Measurements from ENCODE around the gene ZHX3.

ZHX3 gene

DNA sequence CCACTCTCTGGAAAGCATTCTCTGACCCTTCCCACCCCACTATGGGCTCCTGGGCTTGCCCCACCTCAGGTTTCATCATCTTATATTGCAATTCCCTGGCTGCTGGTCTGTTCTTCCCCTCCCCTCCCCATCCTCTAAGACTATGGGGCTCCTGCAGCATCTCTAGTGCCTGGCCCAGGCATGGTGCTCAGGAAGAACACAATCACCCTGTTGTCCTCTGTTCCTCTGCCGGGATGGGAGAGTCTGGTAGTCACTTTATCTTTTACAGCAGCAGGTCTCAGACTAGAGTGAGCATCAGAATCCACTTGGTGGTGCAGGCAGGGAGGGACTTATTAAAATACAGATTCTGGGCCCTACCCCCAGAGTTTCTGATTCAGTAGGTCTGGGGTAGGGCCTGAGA is 18.1 kb upstream of the ZHX3 start:
- no peak for DNase-seq (ENCODE audit: low read depth, low spot score)
- ChIA-PET CTCF (interaction anchor here (1.0 to 18.2 kb wide), 3 partner anchors 15 to 196 kb away, joined by 3 to 404 read pairs (median 3); no protein-coding TSS in a partner anchor), POLR2A (no interaction called here)
- no peak overlapping the region for H3K4me3 ChIP-seq (ENCODE audit: low read depth, low read length)
- TF ChIP-seq, protein P1, sequence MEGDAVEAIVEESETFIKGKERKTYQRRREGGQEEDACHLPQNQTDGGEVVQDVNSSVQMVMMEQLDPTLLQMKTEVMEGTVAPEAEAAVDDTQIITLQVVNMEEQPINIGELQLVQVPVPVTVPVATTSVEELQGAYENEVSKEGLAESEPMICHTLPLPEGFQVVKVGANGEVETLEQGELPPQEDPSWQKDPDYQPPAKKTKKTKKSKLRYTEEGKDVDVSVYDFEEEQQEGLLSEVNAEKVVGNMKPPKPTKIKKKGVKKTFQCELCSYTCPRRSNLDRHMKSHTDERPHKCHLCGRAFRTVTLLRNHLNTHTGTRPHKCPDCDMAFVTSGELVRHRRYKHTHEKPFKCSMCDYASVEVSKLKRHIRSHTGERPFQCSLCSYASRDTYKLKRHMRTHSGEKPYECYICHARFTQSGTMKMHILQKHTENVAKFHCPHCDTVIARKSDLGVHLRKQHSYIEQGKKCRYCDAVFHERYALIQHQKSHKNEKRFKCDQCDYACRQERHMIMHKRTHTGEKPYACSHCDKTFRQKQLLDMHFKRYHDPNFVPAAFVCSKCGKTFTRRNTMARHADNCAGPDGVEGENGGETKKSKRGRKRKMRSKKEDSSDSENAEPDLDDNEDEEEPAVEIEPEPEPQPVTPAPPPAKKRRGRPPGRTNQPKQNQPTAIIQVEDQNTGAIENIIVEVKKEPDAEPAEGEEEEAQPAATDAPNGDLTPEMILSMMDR (IDR thresholded peaks at IDR 0.05; ENCODE audit: insufficient read depth, low read length, missing control alignments) = no peak

DNA sequence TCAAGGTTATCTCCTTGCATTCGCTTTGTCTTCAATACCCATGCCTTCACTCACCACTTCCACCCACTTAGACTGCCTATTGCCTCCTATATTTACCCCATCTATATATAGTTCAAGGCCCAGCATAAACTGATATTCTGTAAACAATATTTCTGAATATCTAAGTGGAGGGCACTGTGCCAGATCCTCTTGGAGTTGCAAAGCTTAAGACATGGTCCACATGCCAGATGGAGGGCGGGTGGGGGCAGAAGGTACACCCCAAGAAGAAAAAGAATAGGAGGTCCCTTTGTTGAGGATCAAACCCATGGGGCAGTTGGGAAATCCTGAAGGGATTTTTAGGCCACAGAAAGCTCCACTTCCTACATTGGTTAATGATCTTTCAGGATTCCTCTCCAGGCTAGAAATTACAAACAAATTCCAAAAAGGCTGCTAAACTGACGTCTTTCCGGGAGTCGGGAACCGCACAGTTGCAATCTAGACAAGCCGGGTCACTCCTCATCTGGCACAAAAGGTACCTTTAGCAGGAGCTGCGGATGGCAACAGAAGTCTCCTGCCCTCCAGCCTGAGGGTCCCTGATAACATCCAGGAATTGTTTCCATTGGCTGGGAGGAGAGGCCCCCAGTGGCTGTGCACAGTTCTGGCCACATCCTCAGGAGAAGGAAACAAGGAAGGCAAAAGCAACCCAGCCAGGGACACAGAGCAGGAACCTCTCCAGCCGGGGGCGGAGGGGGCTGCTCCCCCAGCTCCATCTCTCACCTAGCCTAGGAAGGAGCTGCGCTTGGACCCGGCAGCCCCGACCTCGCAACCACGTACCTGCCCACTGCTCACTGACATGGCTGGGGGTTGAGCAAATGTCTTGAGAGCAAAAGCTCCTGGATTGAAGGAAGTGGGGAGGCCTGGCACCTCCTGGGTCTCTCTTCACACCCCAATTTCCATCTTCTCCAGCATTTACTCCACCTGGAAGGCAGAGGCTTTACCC is 17.2 kb upstream of the ZHX3 start:
- no peak for DNase-seq (ENCODE audit: low read depth, low spot score)
- no peak overlapping the region for H3K4me3 ChIP-seq (ENCODE audit: low read depth, low read length)
- TF ChIP-seq, protein P1 (IDR thresholded peaks at IDR 0.05; ENCODE audit: insufficient read depth, low read length, missing control alignments) = no peak
- ChIA-PET CTCF (interaction anchor here (0.6 to 18.2 kb wide), 5 partner anchors 14 to 196 kb away, joined by 3 to 404 read pairs (median 3); no protein-coding TSS in a partner anchor), POLR2A (no interaction called here)

DNA sequence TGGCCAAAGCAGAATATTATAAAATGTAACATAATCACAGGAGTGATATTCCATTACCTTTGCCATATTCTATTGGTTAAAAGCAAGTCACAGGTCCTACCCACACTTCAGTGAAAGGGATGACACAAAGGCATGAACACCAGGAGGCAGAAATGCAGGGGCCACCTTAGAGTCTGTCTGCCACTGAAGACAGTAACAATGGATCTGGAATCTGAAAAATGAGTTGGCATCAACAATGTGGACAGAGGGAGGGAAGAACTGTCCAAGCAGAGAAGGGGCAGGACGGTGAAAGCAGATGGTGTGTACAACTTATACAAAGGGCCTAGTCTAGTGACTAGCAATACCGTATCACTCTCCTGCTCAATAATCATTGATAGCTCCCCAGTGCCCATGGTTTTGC is 16.5 kb upstream of the ZHX3 start:
- CTCF ChIA-PET = interaction anchor here (0.6 to 18.2 kb wide), 3 partner anchors 45 to 162 kb away, joined by 3 to 404 read pairs (median 4); no protein-coding TSS in a partner anchor
- H3K4me3 ChIP-seq (ENCODE audit: low read depth, low read length) = no peak overlapping the region
- POLR2A ChIA-PET = no interaction called here
- no peak for DNase-seq (ENCODE audit: low read depth, low spot score)
- TF ChIP-seq, protein P1 (IDR thresholded peaks at IDR 0.05; ENCODE audit: insufficient read depth, low read length, missing control alignments) = no peak

DNA sequence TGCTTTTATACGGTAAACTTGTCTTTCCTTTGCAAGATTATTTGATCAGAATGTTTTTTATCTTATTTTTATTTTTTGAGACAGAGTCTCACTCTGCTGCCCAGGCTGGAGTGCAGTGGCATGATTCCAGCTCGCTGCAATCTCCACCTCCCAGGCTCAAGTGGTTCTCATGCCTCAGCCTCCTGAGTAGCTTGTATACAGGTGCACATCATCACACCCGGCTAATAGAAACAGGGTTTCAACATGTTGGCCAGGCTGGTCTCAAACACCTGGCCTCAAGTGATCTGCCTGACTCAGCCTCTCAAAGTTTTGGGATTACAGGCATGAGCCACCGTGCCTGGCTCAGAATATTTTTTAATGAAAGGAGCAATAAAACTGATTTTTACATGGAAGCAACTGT is 14.2 kb upstream of the ZHX3 start:
- ChIA-PET POLR2A (no interaction called here), CTCF (interaction anchor here (1.5 to 18.2 kb wide), 4 partner anchors 8 to 159 kb away, joined by 4 to 404 read pairs (median 33); partner anchors contain the start of gene LPIN3)
- DNase-seq (ENCODE audit: low read depth, low spot score) = no peak
- no peak overlapping the region for H3K4me3 ChIP-seq (ENCODE audit: low read depth, low read length)
- TF ChIP-seq, protein P1 (IDR thresholded peaks at IDR 0.05; ENCODE audit: insufficient read depth, low read length, missing control alignments) = no peak

DNA sequence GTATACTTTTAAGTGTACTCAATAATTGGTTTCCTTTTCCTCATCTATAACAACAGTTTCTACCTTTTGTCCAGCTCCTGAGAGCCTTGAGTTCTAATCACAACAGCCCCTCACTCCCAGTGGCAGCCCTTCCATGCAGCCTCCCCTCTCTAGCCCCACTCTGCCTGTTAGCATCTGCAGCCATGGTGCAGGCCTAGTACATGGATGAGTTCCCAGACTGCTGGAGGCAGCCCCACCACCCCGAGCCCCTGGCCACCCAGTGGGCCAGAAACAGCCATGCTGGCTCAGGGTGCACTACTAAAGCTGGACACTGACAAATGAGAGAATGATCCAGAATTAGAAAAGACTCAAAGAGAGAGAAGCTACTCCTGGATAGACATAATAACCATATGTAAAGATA is 13.4 kb upstream of the ZHX3 start:
- DNase-seq (ENCODE audit: low read depth, low spot score) = no peak
- TF ChIP-seq, protein P1 (IDR thresholded peaks at IDR 0.05; ENCODE audit: insufficient read depth, low read length, missing control alignments) = no peak
- ChIA-PET POLR2A (no interaction called here), CTCF (interaction anchor here (1.7 to 18.2 kb wide), 4 partner anchors 9 to 159 kb away, joined by 4 to 404 read pairs (median 33); partner anchors contain the start of gene LPIN3)
- H3K4me3 ChIP-seq (ENCODE audit: low read depth, low read length) = no peak overlapping the region

DNA sequence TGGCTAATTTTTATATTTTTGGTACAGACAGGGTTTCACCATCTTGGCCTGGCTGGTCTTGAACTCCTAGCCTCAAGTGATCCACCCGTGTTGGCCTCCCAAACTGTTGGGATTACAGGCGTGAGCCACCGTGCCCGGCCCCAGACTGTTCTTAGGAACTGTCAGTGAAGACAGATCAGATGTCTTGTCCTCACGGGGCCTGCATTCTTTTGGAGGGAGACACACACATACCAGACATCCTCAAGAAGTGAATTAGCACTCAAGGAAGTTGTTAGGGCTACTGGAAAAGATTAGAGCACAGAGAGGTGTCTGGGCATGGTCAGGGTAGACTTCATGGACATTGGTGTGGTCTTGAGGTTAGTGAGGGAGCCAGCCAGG is 12.8 kb upstream of the ZHX3 start:
- CTCF ChIA-PET = interaction anchor here (1.0 to 18.2 kb wide), 8 partner anchors 10 to 235 kb away, joined by 3 to 404 read pairs (median 5); partner anchors contain the start of gene LPIN3
- H3K4me3 ChIP-seq (ENCODE audit: low read depth, low read length) = no peak overlapping the region
- no peak for DNase-seq (ENCODE audit: low read depth, low spot score)
- POLR2A ChIA-PET = interaction anchor here (0.6 to 1.1 kb wide), 2 partner anchors 157 to 160 kb away, joined by 3 to 6 read pairs; no protein-coding TSS in a partner anchor
- TF ChIP-seq, protein P1 (IDR thresholded peaks at IDR 0.05; ENCODE audit: insufficient read depth, low read length, missing control alignments) = no peak

All from AG04449 (cell line).